Stimulated activated CD4-positive, alpha-beta T cell treated with anti-CD3 and anti-CD28 coated beads, Interleukin-1b, Interleukin-23, amount 100 ng/mL, for 4 hours (primary cell): ENCODE measurements around the gene AMH.
"Not testable (repeated sequence)": the region's sequence is repeated elsewhere in the genome, so short reads cannot be mapped to it uniquely, and the experiment has no call there.

ENCODE experiments used
- DNase-seq, 2 donors: peaks; one replicate each; pipeline ENCODE4 v3.0.0-alpha.2; 2020; ENCODE audit warnings: low read depth in 2 of 2

AMH gene

DNA sequence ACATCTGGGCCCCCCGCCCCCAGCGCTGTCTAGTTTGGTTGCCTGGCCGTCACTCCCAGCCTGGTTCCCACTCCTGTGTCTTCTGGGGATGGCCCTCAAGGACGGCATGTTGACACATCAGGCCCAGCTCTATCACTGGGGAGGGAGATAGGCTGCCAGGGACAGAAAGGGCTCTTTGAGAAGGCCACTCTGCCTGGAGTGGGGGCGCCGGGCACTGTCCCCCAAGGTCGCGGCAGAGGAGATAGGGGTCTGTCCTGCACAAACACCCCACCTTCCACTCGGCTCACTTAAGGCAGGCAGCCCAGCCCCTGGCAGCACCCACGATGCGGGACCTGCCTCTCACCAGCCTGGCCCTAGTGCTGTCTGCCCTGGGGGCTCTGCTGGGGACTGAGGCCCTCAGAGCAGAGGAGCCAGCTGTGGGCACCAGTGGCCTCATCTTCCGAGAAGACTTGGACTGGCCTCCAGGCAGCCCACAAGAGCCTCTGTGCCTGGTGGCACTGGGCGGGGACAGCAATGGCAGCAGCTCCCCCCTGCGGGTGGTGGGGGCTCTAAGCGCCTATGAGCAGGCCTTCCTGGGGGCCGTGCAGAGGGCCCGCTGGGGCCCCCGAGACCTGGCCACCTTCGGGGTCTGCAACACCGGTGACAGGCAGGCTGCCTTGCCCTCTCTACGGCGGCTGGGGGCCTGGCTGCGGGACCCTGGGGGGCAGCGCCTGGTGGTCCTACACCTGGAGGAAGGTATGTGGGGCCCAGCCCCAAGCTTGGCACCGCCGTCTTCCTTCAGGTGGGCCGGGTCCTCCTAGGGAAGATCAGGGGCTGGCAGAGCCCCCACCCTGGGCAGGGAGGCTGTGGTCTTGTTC lies at the start of gene AMH:
AMH (plus strand) TSS at position 314 of the 857 bp plus-strand sequence; CDS start at position 324, 10 bp downstream.
- no peak for DNase-seq

DNA sequence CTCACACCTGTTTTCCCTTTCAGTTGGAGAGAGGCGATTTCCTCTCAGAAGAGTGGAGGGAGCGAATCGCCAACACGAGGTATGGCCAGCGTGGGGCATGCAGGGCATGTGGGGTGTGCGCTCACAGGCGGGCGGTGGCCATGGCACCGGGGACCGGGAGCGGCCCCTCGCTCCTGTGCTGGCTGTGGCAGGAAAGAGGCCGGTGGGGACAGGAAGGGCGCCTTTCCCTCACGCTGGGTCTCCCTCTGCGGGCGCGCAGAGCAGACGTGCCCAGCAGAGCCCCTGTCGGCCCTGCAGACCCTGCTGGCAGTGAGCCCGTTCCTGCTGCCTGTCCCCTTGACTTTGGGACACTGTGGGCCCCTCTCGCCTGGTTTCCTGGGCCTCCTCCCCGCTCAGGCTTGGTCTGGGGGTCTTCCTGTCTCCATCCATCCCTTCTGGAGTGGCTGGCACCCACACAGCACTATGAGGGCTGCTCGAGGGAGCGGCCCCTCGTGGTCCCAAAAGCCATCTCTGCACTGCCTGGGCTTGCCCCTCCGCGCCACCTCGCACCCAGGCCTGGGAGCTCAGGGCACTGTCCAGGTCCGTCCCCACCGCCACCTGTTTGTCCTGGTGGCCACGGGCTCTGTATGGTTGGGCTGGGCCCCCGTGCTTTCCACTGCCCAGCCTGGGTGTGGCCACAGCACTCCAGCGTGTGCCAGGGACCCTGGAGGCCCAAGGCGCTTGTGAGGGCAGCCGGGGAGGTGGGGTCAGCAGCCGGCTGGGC lies 49.1 kb upstream of the AMH start:
- DNase-seq: no peak

DNA sequence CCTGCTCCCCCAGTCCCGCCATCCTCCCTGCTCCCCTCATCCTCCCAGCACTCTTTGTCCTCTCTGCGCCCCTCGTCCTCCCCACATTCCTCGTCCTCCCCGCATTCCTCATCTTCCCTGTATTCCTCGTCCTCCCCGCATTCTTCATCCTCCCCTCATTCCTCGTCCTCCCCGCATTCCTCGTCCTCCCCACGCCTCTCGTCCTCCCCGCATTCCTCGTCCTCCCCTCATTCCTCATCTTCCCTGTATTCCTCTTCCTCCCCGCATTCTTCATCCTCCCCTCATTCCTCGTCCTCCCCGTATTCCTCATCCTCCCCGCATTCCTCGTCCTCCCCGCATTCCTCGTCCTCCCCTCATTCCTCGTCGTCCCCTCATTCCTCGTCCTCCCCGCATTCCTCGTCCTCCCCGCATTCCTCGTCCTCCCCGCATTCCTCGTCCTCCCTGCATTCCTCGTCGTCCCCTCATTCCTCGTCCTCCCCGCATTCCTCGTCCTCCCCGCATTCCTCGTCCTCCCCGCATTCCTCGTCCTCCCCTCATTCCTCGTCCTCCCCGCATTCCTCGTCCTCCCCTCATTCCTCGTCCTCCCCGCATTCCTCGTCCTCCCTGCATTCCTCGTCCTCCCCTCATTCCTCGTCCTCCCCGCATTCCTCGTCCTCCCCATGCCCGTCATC lies 48.4 kb upstream of the AMH start:
- DNase-seq: not testable (repeated sequence)

DNA sequence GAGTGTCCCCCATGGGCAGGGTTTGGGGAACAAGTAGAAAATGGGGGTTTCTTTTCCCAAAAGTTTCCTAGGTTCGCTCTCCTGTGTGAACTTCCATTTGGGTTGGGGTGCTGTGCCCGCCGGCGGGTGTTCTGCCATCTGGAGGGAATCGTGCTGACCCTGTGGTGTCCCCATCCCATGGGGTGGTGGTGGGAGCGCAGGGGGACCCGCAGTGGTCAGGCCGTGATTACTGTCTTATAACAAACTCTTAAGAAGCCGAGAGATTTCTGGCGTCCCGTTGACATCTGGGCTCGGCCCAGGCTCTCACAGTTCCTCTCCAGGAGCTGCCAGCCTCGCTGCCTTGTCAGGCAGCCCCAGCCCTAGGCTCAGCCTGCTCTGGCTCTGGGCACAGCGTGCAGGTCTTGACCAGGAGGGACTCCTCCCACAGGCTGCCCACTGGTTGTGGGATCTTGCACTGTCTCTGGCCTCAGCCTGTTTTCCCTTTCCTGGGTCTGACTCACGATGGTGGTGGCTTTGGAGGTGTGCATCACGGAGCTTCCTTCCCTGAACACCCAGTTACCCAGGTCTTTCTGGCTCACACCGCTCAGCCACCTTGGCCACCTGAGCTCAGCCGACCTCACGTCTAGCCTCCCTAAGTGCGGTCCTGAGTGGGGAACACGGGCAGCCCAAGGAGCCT lies 47.5 kb upstream of the AMH start:
- no peak for DNase-seq

DNA sequence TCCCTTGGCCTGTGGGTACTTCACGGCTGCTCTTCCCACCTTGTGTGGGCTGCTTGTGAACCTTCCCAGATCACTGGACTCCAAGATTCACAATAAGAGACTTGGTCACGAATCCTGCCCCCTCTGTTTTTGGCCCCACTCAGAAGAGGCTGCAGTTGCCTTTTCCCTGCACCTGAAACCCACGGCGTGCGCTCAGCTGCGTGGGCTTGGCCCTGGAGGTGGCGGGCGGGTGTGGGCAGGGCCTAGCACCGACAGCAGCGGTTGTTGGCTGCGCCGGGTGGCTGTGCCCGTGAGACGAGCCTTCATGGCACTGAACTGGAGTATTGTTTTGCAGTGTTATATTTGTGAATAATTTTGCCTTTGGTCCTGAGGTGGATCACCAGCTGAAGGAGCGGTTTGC lies 46.8 kb upstream of the AMH start:
- DNase-seq: no peak

DNA sequence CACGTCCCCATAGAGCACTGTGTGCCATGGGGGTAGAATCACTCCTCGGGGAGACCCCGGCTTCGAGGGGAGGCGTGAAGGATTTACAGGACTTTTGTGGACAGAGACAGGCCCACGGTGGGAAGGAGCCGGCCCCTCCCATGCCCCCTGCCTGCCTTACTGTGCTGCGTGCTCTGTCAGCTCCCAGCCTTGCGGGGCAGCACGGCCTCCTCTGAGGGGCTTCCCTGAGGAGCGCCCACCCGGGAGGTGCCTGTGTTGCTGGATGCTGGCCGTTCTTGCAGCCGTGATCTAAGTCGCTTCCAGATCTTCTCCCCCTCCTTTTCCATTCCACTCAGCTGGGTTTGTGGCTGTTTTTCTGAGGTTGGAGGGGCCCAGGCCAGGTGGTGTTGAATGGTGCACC lies 42.1 kb upstream of the AMH start:
- DNase-seq: no peak

DNA sequence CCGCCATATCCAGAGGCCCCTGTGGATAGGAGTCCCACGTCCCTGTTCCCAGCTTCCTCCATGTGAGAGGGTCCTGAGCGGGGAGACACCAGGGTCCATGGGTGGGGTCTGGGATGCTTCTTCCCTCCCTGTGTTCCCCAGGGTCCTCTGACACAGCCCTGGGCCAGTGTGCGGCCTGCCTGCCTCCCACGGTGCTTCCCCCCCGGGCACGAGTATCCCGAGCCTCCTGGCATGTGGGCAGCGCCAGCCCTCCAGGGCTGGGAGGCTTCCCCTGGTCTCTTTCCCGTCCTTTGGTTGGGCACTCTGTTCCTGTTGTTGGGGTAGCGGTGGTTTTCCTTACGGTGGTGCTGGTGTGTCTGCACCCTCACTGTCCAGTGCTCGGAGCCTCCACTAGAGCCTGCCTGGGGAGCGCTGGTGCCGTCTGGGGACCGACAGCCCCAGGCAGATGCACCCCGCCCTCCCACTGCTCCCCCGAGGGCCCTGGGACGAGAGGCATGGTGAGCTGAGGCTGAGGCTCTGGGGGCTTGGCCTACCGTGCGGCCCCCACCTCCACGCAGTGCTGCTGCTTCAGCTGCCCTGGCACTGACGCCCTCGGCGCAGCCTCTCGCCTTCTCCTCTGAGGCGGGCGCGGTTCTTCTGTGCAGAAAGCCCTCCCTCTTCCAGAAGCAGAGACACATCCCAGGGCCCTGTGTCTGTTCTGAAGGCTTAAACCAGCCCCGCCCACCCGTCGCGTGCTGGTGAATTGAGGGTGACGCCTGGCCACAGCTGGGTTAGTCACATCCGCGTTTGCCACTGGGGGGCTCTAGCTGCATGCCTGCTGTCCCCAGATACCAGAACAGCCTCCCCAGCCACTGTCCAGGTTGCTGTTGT lies 40.9 kb upstream of the AMH start:
- DNase-seq: no peak

DNA sequence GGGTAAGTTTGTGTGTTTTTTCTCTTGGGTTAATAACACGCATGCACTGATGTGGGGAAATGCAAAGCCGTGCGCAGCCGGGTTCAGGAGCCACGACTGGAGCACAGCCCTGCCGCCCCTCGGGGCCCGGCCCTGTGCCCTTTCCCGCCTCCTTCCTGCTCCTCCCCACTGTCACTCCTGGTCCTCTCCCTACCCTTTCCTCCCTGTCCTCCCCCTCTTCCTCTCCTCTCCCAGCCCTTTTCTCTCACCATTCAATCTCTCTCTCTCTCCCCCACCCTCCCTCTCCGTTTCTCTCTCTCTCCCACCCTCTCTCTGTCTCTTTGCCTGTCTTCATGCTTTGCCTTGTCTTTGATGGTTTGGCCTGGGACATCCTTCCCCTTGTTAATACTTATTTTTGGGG lies 40.1 kb upstream of the AMH start:
- no peak for DNase-seq

DNA sequence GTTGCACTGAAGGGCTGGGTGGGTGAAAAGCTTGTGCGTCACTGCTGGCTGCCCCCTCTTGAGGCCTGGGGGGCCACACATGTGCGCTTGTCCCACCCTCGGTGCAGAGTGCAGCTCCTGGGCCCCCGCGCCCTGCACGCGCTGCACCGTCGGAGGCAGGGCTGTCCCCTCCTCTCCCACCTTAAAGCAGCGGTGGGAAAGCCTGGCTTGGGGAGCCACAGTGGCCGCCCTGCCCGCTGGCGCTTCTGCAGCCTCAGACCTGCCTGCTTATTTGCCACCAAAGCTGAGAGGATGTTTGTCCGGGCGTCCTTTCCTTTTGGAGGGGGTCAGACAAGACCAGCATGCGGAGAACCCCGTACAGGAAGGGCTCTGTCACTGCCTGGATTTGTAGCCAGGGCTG lies 39.7 kb upstream of the AMH start:
- no peak for DNase-seq

DNA sequence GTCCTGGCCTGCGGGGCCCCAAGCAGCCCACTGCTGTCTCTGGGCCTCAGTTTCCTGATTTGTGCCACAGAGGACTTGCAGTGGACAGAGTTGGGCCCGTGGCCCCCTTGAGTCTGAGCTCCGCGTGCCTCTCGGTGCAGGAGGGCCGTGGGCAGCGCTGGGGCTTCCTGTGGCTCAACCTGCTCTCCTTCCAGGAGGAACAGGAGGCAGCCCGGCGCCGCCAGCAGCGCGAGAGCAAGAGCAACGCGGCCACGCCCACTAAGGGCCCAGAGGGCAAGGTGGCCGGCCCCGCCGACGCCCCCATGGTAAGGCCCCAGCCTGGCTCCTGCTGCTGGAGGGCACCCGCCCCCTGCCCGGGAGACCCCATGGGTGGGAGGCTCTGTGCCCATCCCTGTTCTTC lies 38.9 kb upstream of the AMH start:
- no peak for DNase-seq

DNA sequence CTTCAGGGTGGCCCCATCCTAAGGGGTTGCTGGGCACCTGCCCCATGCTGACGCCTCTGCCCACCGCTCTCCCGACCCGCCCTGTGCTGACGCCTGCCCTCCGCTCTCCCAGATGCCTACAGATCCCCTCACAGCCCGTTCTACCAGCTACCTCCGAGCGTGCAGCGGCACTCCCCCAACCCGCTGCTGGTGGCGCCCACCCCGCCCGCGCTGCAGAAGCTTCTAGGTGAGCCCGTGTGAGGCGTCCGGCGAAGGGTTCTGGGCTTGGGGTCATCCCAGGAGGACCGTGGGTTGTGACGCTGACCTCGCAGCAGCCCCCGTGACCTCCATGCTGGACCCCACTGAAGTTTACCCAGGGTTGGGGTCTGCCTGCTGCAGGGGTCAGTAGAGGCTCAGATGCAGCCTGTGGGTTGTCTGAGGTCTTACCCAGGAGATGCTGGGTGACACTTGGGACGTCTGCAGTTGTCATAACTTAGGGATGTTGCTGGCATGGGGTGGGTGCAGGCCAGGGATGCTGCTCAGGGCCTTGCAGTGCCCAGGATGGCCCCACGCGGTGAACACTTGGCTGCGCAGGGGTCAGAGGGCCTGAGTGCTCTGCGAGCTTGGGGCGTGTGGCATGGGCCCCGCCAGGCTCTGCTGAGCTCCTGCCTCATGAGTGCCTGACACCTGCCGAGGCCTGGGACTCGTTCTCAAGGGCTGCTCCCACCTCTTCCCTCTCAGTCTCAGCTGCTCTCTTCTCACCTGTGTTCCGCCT lies 38.0 kb upstream of the AMH start:
- no peak for DNase-seq

DNA sequence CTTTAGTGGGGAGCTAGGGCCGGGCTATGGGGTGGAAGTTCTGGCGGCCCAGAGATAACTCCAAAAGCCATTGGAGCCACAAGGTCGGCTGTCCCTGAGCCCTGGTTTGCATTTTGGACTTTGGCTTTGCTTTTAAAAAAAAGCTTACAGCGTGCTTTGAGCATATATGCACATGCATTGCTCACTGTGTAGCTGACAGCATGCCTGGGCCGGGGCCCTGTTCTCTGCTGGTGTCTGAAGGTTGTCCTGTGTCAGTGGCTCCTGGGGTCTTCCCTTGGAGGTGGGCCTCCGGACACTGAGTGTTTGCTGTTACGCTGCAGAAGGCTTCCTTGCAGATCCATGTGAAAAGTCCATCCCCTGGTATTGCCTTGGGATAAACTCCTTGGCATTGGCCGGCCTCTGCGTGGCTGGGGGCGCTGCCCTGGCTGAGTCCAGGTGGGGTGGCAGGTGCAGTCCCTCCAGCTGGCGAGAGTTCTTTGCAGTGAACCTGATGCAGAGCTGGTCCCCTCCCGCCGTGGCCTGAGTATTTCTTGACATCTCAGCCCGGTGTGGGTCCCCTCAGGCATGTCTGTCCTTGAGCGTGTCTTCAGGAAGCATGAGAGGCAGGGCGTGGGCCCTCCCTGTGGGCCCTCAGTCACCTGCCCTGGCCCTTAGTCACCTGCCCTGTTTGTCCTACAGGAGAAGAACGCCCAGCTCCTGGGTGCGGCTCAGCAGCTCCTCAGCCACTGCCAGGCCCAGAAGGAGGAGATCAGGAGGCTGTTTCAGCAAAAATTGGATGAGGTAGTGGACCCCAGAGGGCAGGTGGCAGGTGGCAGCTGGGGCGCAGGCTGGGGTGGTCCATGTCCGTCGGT lies 36.0 kb upstream of the AMH start:
- DNase-seq: no peak

DNA sequence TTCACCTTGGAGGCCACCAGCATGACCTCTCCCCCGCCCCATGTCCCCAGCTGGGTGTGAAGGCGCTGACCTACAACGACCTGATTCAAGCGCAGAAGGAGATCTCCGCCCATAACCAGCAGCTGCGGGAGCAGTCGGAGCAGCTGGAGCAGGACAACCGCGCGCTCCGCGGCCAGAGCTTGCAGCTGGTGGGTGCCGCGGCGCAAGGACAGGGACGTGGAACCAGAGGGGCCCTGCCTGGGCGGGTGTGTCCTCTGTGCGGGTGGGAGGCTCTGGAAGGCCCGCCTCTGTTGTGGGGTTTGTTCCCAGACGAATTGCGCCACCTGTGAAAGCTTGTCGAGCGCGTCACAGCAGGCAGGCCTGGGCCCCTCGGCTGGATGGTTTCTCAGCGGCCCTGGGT lies 35.3 kb upstream of the AMH start:
- DNase-seq: no peak

DNA sequence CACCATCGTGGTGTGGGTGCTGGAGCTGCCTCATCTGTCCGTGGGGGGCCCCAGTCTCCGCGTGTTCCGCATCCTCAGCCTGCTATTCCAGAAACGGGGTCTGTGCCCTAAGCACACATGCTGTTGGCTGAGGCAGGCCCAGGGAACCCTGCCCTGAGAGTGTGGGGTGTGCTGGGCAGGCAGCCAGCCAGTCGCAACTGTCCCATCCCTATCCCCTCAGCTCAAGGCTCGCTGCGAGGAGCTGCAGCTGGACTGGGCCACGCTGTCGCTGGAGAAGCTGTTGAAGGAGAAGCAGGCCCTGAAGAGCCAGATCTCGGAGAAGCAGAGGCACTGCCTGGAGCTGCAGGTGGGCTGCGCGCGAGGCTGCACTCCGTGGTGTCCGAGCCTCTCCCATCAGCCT lies 34.9 kb upstream of the AMH start:
- no peak for DNase-seq

DNA sequence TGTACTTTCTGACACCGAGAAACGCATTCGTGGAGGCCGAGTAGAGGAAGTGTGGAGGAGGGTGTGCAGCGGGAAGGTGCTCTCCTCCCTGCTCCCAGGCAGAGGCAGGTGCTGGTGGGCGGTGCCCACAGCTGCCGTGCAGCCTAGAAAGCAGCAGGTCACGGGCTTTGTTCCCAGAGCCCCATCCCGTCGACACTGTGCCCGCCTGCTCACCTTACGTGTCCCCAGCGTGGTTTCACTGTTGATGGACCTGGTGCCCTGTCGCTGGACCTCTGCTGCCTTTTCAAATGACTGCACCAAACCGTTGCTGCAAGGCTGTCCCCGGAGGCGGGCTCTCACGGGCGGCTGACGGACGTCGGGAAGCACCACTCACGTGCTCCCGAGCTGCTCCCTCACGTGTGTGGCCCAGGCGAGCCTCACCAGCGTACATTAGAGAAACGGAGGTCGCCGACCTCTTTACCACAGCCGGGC lies 33.8 kb upstream of the AMH start:
- DNase-seq: peak in 1 of 2 donors; percentile 29

DNA sequence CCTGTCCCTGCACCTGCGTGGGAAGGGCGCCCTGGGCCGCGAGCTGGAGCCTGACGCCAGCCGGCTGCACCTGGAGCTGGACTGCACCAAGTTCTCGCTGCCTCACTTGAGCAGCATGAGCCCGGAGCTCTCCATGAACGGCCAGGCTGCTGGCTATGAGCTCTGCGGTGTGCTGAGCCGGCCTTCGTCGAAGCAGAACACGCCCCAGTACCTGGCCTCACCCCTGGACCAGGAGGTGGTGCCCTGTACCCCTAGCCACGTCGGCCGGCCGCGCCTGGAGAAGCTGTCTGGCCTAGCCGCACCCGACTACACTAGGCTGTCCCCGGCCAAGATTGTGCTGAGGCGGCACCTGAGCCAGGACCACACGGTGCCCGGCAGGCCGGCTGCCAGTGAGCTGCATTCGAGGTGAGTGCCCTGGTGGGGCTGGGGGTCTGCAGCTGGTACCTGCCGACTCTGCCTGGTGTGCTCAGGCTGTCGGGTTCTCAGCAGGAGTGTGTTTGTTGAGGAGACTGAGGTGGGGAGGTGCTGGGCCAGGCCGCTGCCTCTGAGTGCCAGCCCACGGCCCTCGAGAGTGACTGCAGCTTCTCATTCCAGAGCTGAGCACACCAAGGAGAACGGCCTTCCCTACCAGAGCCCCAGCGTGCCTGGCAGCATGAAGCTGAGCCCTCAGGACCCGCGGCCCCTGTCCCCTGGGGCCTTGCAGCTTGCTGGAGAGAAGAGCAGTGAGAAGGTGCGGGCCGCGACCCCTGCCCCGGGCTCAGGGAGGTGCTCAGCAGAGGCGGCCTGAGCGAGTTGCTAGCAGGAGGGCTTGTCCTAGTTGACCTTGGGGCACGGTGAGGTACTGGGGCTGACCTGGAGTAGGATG lies 32.5 kb upstream of the AMH start:
- DNase-seq: no peak

DNA sequence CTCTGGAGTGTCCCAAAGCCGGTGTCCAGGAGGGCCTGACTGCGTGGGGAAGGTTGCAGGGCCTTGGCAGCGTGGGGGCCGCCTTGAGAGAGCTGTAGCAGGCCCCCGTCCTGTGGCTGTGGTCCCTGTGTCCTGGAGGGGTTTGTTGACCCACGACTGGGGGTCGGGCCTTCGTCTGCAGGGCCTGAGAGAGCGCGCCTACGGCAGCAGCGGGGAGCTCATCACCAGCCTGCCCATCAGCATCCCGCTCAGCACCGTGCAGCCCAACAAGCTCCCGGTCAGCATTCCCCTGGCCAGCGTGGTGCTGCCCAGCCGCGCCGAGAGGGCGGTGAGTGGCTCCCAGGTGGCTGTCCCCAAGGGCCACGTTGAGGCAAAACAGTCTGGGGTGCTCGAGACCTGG lies 31.5 kb upstream of the AMH start:
- DNase-seq: no peak

DNA sequence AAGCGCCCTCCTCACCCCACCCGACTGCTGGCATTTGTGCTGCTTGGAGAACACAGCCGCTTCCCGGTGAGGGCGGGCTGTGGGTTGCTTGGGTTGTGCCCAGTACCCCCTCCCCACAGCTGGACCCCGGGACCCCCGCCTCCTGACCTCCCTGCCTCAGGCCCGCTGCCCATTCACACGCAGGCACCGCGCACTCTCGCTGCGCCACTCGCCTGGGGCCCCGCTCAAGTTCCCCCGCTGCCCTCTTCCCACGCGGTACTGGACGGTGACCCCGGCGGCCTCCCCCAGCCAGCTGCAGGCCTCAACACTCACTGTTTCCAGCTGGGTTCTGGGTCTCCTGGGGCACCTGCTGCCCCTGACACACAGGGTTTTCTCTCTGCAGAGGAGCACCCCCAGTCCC lies 29.4 kb upstream of the AMH start:
- no peak for DNase-seq
